T-cell (primary cell): Measurements from ENCODE around the gene LENG1. TPM values are rescaled to one million over a fixed set of nuclear protein-coding genes. Genes with fewer than 3 reads are reported as not detected.

Experiments
- ATAC-seq, 4 experiments: fragments of 200-7000 bp in 3 of 4; fragments of 150-1000 bp in 1 of 4; cut with Tn5 transposase; replicated peaks in 1 of 4; 1 replicate in 3 of 4; 2 replicates in 1 of 4; pipeline ENCODE4 v1.10.0; 2021; ENCODE audit warnings: moderate library complexity in 3 of 4, mild to moderate bottlenecking in 2 of 4, moderate number of reproducible peaks in 1 of 4
- CTCF ChIA-PET, 2 donors: fragments of 300-600 bp; sonication (Branson Sonifier 250); formaldehyde crosslinking; loops; one replicate each; lab custom pipeline; 2022; ENCODE audit warnings: antibody characterized with exemption in 2 of 2; lab: Charles Lee
- POLR2A ChIA-PET, 2 donors: fragments of 300-600 bp; sonication (Branson Sonifier 250); formaldehyde crosslinking; loops; one replicate each; lab custom pipeline; 2022; ENCODE audit warnings: antibody characterized with exemption in 2 of 2; lab: Charles Lee
- DNase-seq, 35 experiments: peaks; one replicate each; pipeline versions ENCODE4 v3.0.0 to v3.0.0-alpha.2; 2013 to 2023
- H3K27ac ChIP-seq: one replicate; pipeline ENCODE4 v1.5.1; 2013; ENCODE audit warnings: low read length
- H3K27me3 ChIP-seq, 2 experiments: replicated peaks in 1 of 2; 1 replicate in 1 of 2; 2 replicates in 1 of 2; pipeline versions ENCODE4 v1.6.1 to v1.7.0; 2013; ENCODE audit warnings: low read length in 1 of 2, mixed read lengths in 1 of 2; ENCODE audit not compliant: control insufficient read depth in 2 of 2, insufficient read depth in 2 of 2; ENCODE audit errors: extremely low read depth in 1 of 2
- H3K36me3 ChIP-seq, 2 donors: 1 replicate in 1 of 2; 2 replicates in 1 of 2; pipeline versions ENCODE4 v1.6.1 to v1.7.0; 2013; ENCODE audit warnings: low read length in 1 of 2; ENCODE audit not compliant: control insufficient read depth in 2 of 2, insufficient read depth in 1 of 2; ENCODE audit errors: extremely low read depth in 1 of 2
- H3K4me1 ChIP-seq, 2 experiments: 1 replicate in 1 of 2; 2 replicates in 1 of 2; pipeline versions ENCODE4 v1.6.1 to v1.7.0; 2013; ENCODE audit warnings: low read length in 2 of 2, mixed read lengths in 1 of 2; ENCODE audit not compliant: insufficient read depth in 2 of 2, control insufficient read depth in 1 of 2; ENCODE audit errors: extremely low read depth in 1 of 2
- H3K4me3 ChIP-seq, 2 donors: 1 replicate in 1 of 2; 2 replicates in 1 of 2; pipeline versions ENCODE4 v1.5.1 to v1.7.0; 2013; ENCODE audit warnings: mild to moderate bottlenecking in 2 of 2, low read length in 1 of 2, moderate library complexity in 1 of 2; ENCODE audit not compliant: control insufficient read depth in 1 of 2; ENCODE audit errors: extremely low read depth in 1 of 2
- H3K9me3 ChIP-seq: 2 replicates; pipeline ENCODE4 v1.7.0; 2013
- H3K27ac Mint-ChIP-seq, 2 donors: one replicate each; pipeline ENCODE4 v1.8.0; 2020 to 2021; ENCODE audit warnings: mild to moderate bottlenecking in 2 of 2, mixed read lengths in 2 of 2
- H3K27me3 Mint-ChIP-seq, 2 donors: one replicate each; pipeline ENCODE4 v1.8.0; 2021 to 2022; ENCODE audit warnings: mixed read lengths in 2 of 2
- H3K36me3 Mint-ChIP-seq: one replicate; pipeline ENCODE4 v1.8.0; 2021; ENCODE audit warnings: mixed read lengths
- H3K4me1 Mint-ChIP-seq, 3 donors: one replicate each; pipeline ENCODE4 v1.8.0; 2020 to 2022; ENCODE audit warnings: mixed read lengths in 3 of 3, mild to moderate bottlenecking in 1 of 3
- H3K4me3 Mint-ChIP-seq, 3 donors: one replicate each; pipeline ENCODE4 v1.8.0; 2020 to 2022; ENCODE audit warnings: mild to moderate bottlenecking in 3 of 3, mixed read lengths in 3 of 3, moderate library complexity in 3 of 3
- H3K9me3 Mint-ChIP-seq, 3 donors: one replicate each; pipeline ENCODE4 v1.8.0; 2020 to 2022; ENCODE audit warnings: mixed read lengths in 3 of 3
- WGBS: methylation state at CpG from one replicate; pipeline ENCODE4 v1.1.5; 2013; ENCODE audit warnings: missing lambda C conversion rate; ENCODE audit not compliant: insufficient coverage; 5-methylcytosine and 5-hydroxymethylcytosine counted together
- total RNA-seq, 35 experiments: library from RNA in 6 of 35; stranded (reverse) in 6 of 35; fragments of 120-200 nt in 1 of 35; gene quantifications; one replicate each; pipeline versions ENCODE4 v1.2.1 to v1.2.4 and lab custom pipeline; 2013 to 2026

Gene LENG1
- total RNA-seq, 5 donors from 2014 or later (not counting 1 experiment from before 2014, with no cell fraction given): 8.4 to 21.5 (median 19.2) TPM

GRCh38 chr19:54153731-54154326, 5.7 kb downstream of the LENG1 start:
- Mint-ChIP-seq H3K27ac (peak overlapping the region; percentile 50 to 82), H3K36me3 (peaks cover 60% of the 10 kb centered on the region)
- CTCF ChIA-PET: no interaction called here

DNA sequence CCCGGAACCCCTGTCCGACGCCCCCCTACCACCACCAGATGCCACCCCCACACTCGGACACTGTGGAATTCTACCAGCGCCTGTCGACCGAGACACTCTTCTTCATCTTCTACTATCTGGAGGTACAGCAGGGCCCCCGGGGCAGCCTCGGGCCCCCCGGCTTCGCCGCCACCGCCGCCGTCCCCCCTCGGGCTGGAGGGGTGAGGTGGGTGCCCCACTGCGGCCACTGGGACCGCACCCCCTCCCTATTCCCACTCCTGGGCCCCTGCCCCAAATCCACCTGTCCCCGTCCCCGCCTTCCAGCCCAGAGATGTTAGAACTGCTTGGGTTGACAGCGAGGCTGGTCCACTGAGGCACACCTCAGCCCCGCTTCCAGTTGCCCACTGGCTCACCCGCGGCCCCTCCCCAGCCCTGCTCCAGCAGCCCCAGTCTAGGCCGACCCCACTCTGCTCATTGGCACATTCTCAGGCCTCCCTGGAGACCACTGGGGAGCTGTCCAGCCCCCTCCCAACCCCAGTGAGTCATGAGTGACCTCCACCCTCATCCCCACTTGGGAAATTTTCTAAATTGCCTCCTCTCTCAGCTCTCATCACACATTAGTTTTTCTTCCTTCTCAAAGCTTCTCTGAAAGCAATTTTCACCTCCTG, 6.5 kb downstream of the LENG1 start:
- 98% methylated on average over 12 of the region's 25 CpGs for WGBS
- peak overlapping the region; percentile 12 to 44 for H3K27ac Mint-ChIP-seq
- CTCF ChIA-PET: no interaction called here
- no peak for DNase-seq
- POLR2A ChIA-PET: no interaction called here
- H3K4me1 Mint-ChIP-seq: peaks cover 29 to 38% (median 35%) of the 10 kb centered on the region in 3 donors
- Histone ChIP-seq H3K27ac (no peak overlapping the region), H3K27me3 (no peaks in the 10 kb centered on the region), H3K4me3 (no peak overlapping the region), H3K36me3 (peaks cover 38 to 89% of the 10 kb centered on the region in 2 donors), H3K4me1 (peaks cover 30 to 55% of the 10 kb centered on the region in 2 experiments), H3K9me3 (no peaks in the 10 kb centered on the region)
- peaks cover 58% of the 10 kb centered on the region for H3K36me3 Mint-ChIP-seq
- no peaks in the 10 kb centered on the region for H3K27me3 Mint-ChIP-seq
- ATAC-seq: no peak
- H3K4me3 Mint-ChIP-seq: no peak overlapping the region
- H3K9me3 Mint-ChIP-seq: no peaks in the 10 kb centered on the region

More at GRCh38 chr19:54153731-54154326, 5.7 kb downstream of the LENG1 start:
- Mint-ChIP-seq H3K27me3 (no peaks in the 10 kb centered on the region), H3K4me1 (peaks cover 37 to 46% (median 43%) of the 10 kb centered on the region in 3 donors), H3K9me3 (no peaks in the 10 kb centered on the region), H3K4me3 (peak overlapping the region in 1 of 3 donors; percentile 60)
- no peaks in the 10 kb centered on the region for H3K9me3 ChIP-seq
- peaks cover 35 to 89% of the 10 kb centered on the region in 2 donors for H3K36me3 ChIP-seq
- H3K27ac ChIP-seq: peak overlapping the region; percentile 24
- POLR2A ChIA-PET: no interaction called here
- no peaks in the 10 kb centered on the region for H3K27me3 ChIP-seq
- ATAC-seq (no peak), DNase-seq (no peak)
- WGBS: 89% methylated on average over 7 of the region's 10 CpGs
- H3K4me1 ChIP-seq: peaks cover 38 to 63% of the 10 kb centered on the region in 2 experiments
- no peak overlapping the region for H3K4me3 ChIP-seq

- ChIA-PET CTCF (no interaction called here), POLR2A (no interaction called here)
- no peaks in the 10 kb centered on the region for H3K27me3 Mint-ChIP-seq
- H3K4me1 Mint-ChIP-seq: peaks cover 28 to 37% (median 34%) of the 10 kb centered on the region in 3 donors
- H3K4me3 ChIP-seq: no peak overlapping the region
- no peaks in the 10 kb centered on the region for H3K9me3 ChIP-seq
- H3K9me3 Mint-ChIP-seq: no peaks in the 10 kb centered on the region
- WGBS: 100% methylated on average over 10 of the region's 12 CpGs
- peaks cover 58% of the 10 kb centered on the region for H3K36me3 Mint-ChIP-seq
- no peak overlapping the region for H3K27ac ChIP-seq
- no peak overlapping the region for H3K4me3 Mint-ChIP-seq
- no peak overlapping the region for H3K27ac Mint-ChIP-seq
- ATAC-seq: no peak
- DNase-seq: no peak
- no peaks in the 10 kb centered on the region for H3K27me3 ChIP-seq
- peaks cover 29 to 48% of the 10 kb centered on the region in 2 experiments for H3K4me1 ChIP-seq
- peaks cover 43 to 89% of the 10 kb centered on the region in 2 donors for H3K36me3 ChIP-seq
Observed at GRCh38 chr19:54152267-54152666, 7.3 kb downstream of the LENG1 start.

DNA sequence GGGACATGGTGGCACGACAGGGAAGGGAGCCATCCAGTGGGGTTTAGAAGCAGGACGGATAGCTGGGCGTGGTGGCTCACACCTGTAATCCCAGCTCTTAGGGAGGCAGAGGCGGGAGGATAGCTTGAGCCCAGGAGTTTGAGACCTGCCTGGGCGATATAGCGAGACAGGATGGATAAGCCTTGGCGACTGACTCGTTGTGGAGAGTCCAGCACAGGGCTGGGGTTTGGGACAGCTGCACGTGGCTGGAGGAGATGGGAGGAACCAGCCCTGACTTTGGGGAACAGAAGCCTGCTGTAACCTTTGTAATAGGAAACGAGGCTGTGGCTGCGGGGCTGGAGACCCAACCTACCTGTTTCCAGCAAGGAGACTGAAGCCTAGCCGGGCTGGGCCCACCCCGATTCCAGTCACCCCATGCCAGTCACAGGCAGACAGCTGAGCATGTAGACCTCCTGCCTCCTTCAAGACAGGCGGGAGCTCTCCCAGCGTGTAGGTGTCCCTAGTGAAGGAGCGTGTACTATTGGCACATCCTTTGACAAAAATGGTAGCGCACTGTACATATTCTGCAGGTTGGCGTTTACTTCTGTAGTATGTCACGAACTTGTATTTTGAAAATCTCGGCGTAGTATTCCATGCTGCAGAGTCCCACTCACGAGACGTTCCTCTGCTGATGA, 8.0 kb downstream of the LENG1 start:
- no peak overlapping the region for H3K27ac Mint-ChIP-seq
- peaks cover 43 to 89% of the 10 kb centered on the region in 2 donors for H3K36me3 ChIP-seq
- no peaks in the 10 kb centered on the region for H3K9me3 Mint-ChIP-seq
- H3K4me3 ChIP-seq: no peak overlapping the region
- ChIA-PET CTCF (interaction anchor here in 1 of 2 donors (0.6 kb wide), 1 partner anchor 37 kb away, joined by 3 read pairs; no protein-coding TSS in a partner anchor), POLR2A (no interaction called here)
- H3K27me3 Mint-ChIP-seq: no peaks in the 10 kb centered on the region
- no peak overlapping the region for H3K27ac ChIP-seq
- DNase-seq: no peak
- H3K4me3 Mint-ChIP-seq: no peak overlapping the region
- H3K27me3 ChIP-seq: no peaks in the 10 kb centered on the region
- peaks cover 60% of the 10 kb centered on the region for H3K36me3 Mint-ChIP-seq
- WGBS: 97% methylated on average over 23 of the region's 23 CpGs
- H3K4me1 Mint-ChIP-seq: peaks cover 21 to 30% (median 29%) of the 10 kb centered on the region in 3 donors
- ATAC-seq: no peak
- H3K4me1 ChIP-seq: peaks cover 27 to 40% of the 10 kb centered on the region in 2 experiments
- no peaks in the 10 kb centered on the region for H3K9me3 ChIP-seq

- CTCF ChIA-PET: no interaction called here
- Histone ChIP-seq H3K27me3 (no peaks in the 10 kb centered on the region), H3K36me3 (peaks cover 46 to 89% of the 10 kb centered on the region in 2 donors), H3K4me3 (no peak overlapping the region), H3K4me1 (peaks cover 11 to 19% of the 10 kb centered on the region in 2 experiments), H3K27ac (no peak overlapping the region), H3K9me3 (no peaks in the 10 kb centered on the region)
- no peaks in the 10 kb centered on the region for H3K9me3 Mint-ChIP-seq
- no peak overlapping the region for H3K27ac Mint-ChIP-seq
- POLR2A ChIA-PET: no interaction called here
- H3K36me3 Mint-ChIP-seq: peaks cover 55% of the 10 kb centered on the region
- ATAC-seq: no peak
- H3K4me3 Mint-ChIP-seq: no peak overlapping the region
- no peaks in the 10 kb centered on the region for H3K27me3 Mint-ChIP-seq
- no peak for DNase-seq
- 85% methylated on average over 12 of the region's 12 CpGs for WGBS
- peaks cover 12 to 13% (median 12%) of the 10 kb centered on the region in 3 donors for H3K4me1 Mint-ChIP-seq
Observed at GRCh38 chr19:54149021-54149812, 10.3 kb downstream of the LENG1 start.

DNA sequence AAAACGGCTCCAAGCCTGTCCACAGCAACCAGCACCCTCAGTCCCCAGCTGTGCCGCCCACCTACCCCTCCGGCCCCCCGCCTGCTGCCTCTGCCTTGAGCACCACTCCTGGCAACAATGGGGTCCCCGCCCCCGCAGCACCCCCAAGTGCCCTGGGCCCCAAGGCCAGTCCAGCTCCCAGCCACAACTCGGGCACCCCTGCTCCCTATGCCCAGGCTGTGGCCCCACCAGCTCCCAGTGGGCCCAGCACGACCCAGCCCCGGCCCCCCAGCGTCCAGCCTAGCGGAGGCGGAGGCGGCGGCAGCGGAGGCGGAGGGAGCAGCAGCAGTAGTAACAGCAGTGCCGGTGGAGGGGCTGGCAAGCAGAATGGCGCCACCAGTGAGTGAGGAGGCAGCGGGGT, 11.4 kb downstream of the LENG1 start:
- no peak for ATAC-seq
- Mint-ChIP-seq H3K9me3 (no peaks in the 10 kb centered on the region), H3K27ac (no peak overlapping the region), H3K36me3 (peaks cover 57% of the 10 kb centered on the region), H3K4me3 (no peak overlapping the region), H3K27me3 (no peaks in the 10 kb centered on the region), H3K4me1 (peaks cover 2 to 3% (median 2%) of the 10 kb centered on the region in 3 donors)
- no peaks in the 10 kb centered on the region for H3K9me3 ChIP-seq
- peaks cover 2 to 8% of the 10 kb centered on the region in 2 experiments for H3K4me1 ChIP-seq
- ChIA-PET POLR2A (no interaction called here), CTCF (no interaction called here)
- whole genome bisulfite sequencing: 98% methylated on average over 17 of the region's 19 CpGs
- H3K4me3 ChIP-seq: no peak overlapping the region
- peaks cover 49 to 89% of the 10 kb centered on the region in 2 donors for H3K36me3 ChIP-seq
- H3K27ac ChIP-seq: no peak overlapping the region
- no peaks in the 10 kb centered on the region for H3K27me3 ChIP-seq
- DNase-seq: no peak
